Measurements from ENCODE around the gene ADNP.

GRCh38 chr20:50898475-50898874 is 32.8 kb downstream of the ADNP start:
- TF ChIP-seq CTCF (conservative IDR thresholded peaks at IDR 0.05; ENCODE audit: low read depth in 2 of 2): no peak
- TF ChIP-seq REST (IDR thresholded peaks at IDR 0.05; ENCODE audit: unreplicated experiment): no peak
- TF ChIP-seq POLR2AphosphoS5 (IDR thresholded peaks at IDR 0.05; ENCODE audit: low read depth): no peak
- TF ChIP-seq JUNB (IDR thresholded peaks at IDR 0.05; ENCODE audit: unreplicated experiment): no peak
- TF ChIP-seq EZH2 (IDR thresholded peaks at IDR 0.05; ENCODE audit: low read depth, unreplicated experiment): no peak
- no peak for TF ChIP-seq ZNF331 (CRISPR knock-in tag; IDR thresholded peaks at IDR 0.05; ENCODE audit: low read depth)
- TF ChIP-seq, protein P1, sequence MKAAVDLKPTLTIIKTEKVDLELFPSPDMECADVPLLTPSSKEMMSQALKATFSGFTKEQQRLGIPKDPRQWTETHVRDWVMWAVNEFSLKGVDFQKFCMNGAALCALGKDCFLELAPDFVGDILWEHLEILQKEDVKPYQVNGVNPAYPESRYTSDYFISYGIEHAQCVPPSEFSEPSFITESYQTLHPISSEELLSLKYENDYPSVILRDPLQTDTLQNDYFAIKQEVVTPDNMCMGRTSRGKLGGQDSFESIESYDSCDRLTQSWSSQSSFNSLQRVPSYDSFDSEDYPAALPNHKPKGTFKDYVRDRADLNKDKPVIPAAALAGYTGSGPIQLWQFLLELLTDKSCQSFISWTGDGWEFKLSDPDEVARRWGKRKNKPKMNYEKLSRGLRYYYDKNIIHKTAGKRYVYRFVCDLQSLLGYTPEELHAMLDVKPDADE (IDR thresholded peaks at IDR 0.05): no peak
- TF ChIP-seq STAT1 (IDR thresholded peaks at IDR 0.05; ENCODE audit: unreplicated experiment): no peak
- no peak for TF ChIP-seq EZH2phosphoT487 (IDR thresholded peaks at IDR 0.05; ENCODE audit: unreplicated experiment)
- no peak for TF ChIP-seq CREB1 (CRISPR knock-in tag; IDR thresholded peaks at IDR 0.05; ENCODE audit: low read depth)
